ENCODE measurements around the gene HOXA13. TPM values are rescaled to one million over a fixed set of nuclear protein-coding genes. Genes with fewer than 3 reads are reported as not detected.

Gene HOXA13
- total RNA-seq, 1 donor from 2014 or later = not detected

- CTCF ChIA-PET = interaction anchor here (1.6 to 4.5 kb wide), 4 partner anchors 9 to 298 kb away, joined by 3 to 32 read pairs (median 8); no protein-coding TSS in a partner anchor
- Mint-ChIP-seq H3K27ac (peak within 1 kb of the TSS; percentile 12), H3K4me3 (peak within 1 kb of the TSS; percentile 80), H3K27me3 (peaks cover 72% of the 10 kb centered on the region), H3K4me1 (peaks cover 49% of the 10 kb centered on the region), H3K9me3 (no peaks in the 10 kb centered on the region), H3K36me3 (ENCODE audit: low read depth) (no peaks in the 10 kb centered on the region)
- POLR2A ChIA-PET = interaction anchor here (1.7 kb wide), 1 partner anchor 9 kb away, joined by 6 read pairs; no protein-coding TSS in a partner anchor
- DNase-seq = no peak
- TF ChIP-seq CTCF (IDR thresholded peaks at IDR 0.05) = no peak
- intact Hi-C loops (cut with micrococcal nuclease) = loop anchor here (1.0 to 2.0 kb wide), 5 partner anchors 21 to 288 kb away; partner anchors contain the start of genes HOXA4 and SKAP2
- no peak for ATAC-seq (ENCODE audit: low read depth)
Measured at GRCh38 chr7:27151931-27152815, 47.7 kb downstream of the HOXA13 start, which contains the start of gene HOXA3. Gene HOXA3 (minus strand): TSS chr7:27152583. CDS start chr7:27110640, 41,943 bp downstream.

GRCh38 chr7:27151341-27151930 lies 48.5 kb downstream of the HOXA13 start:
- POLR2A ChIA-PET = interaction anchor here (0.7 to 1.7 kb wide), 2 partner anchors 9 to 1061 kb away, joined by 3 to 6 read pairs; no protein-coding TSS in a partner anchor
- peak overlapping the region; percentile 12 for H3K27ac Mint-ChIP-seq

GRCh38 chr7:27150568-27151340 lies 49.1 kb downstream of the HOXA13 start:
- ChIA-PET CTCF (interaction anchor here (0.8 to 4.5 kb wide), 16 partner anchors 9 to 781 kb away, joined by 3 to 32 read pairs (median 5); partner anchors contain the start of gene HOXA1), POLR2A (interaction anchor here (0.7 to 1.7 kb wide), 2 partner anchors 10 to 1060 kb away, joined by 3 to 6 read pairs; no protein-coding TSS in a partner anchor)
- Mint-ChIP-seq H3K4me1 (peaks cover 48% of the 10 kb centered on the region), H3K27ac (peak overlapping the region; percentile 12), H3K4me3 (peak overlapping the region; percentile 80), H3K27me3 (peaks cover 76% of the 10 kb centered on the region), H3K36me3 (ENCODE audit: low read depth) (no peaks in the 10 kb centered on the region), H3K9me3 (no peaks in the 10 kb centered on the region)
- ATAC-seq (ENCODE audit: low read depth) (peak; percentile 91), DNase-seq (peak; percentile 69)
- peak; percentile 71 for TF ChIP-seq CTCF (IDR thresholded peaks at IDR 0.05)
- intact Hi-C loops (cut with micrococcal nuclease) = loop anchor here (1.0 to 2.0 kb wide), 6 partner anchors 11 to 286 kb away; partner anchors contain the start of genes HOXA4 and SKAP2

More at GRCh38 chr7:27151341-27151930, 48.5 kb downstream of the HOXA13 start:
- CTCF ChIA-PET = interaction anchor here (1.0 to 4.5 kb wide), 9 partner anchors 8 to 464 kb away, joined by 3 to 32 read pairs (median 6); partner anchors contain the start of gene HOXA1
- H3K9me3 Mint-ChIP-seq = no peaks in the 10 kb centered on the region
- no peaks in the 10 kb centered on the region for H3K36me3 Mint-ChIP-seq (ENCODE audit: low read depth)
- H3K27me3 Mint-ChIP-seq = peaks cover 74% of the 10 kb centered on the region
- DNase-seq = no peak
- intact Hi-C loops (cut with micrococcal nuclease) = loop anchor here (1.0 to 2.0 kb wide), 5 partner anchors 21 to 287 kb away; partner anchors contain the start of genes HOXA4 and SKAP2
- ATAC-seq (ENCODE audit: low read depth) = no peak
- H3K4me1 Mint-ChIP-seq = peaks cover 49% of the 10 kb centered on the region
- peak overlapping the region; percentile 80 for H3K4me3 Mint-ChIP-seq
- no peak for TF ChIP-seq CTCF (IDR thresholded peaks at IDR 0.05)

GRCh38 chr7:27149842-27150567 lies 49.9 kb downstream of the HOXA13 start:
- intact Hi-C loops (cut with micrococcal nuclease) = loop anchor here (1.0 to 2.0 kb wide), 4 partner anchors 11 to 53 kb away; partner anchors contain the start of gene HOXA4
- Mint-ChIP-seq H3K27ac (no peak overlapping the region), H3K27me3 (peaks cover 73% of the 10 kb centered on the region), H3K36me3 (ENCODE audit: low read depth) (no peaks in the 10 kb centered on the region), H3K4me3 (peak overlapping the region; percentile 80), H3K9me3 (no peaks in the 10 kb centered on the region), H3K4me1 (peaks cover 43% of the 10 kb centered on the region)
- ATAC-seq (ENCODE audit: low read depth) (no peak), DNase-seq (no peak)
- no peak for TF ChIP-seq CTCF (IDR thresholded peaks at IDR 0.05)
- ChIA-PET POLR2A (interaction anchor here (1.7 kb wide), 1 partner anchor 11 kb away, joined by 6 read pairs; no protein-coding TSS in a partner anchor), CTCF (interaction anchor here (0.8 to 4.5 kb wide), 16 partner anchors 9 to 780 kb away, joined by 3 to 32 read pairs (median 5); partner anchors contain the start of gene HOXA1)

All from activated B cell treated with CpG ODN at 0.5 μM for 24 hours (primary cell).